Epithelial cell of esophagus (primary cell): ENCODE measurements around the gene MBD3.

Experiments
- DNase-seq: peaks from one replicate; pipeline ENCODE4 v3.0.0; 2010; ENCODE audit warnings: low read depth
- H3K4me3 ChIP-seq: 2 replicates; pipeline ENCODE4 v1.5.1; 2011; ENCODE audit warnings: mild to moderate bottlenecking, low read length, control low read depth
- CTCF ChIP-seq: IDR thresholded peaks from 2 replicates; pipeline ENCODE4 v1.5.1; 2011; ENCODE audit warnings: low read depth, mild to moderate bottlenecking, low read length, control low read depth, inconsistent platforms; ENCODE audit not compliant: insufficient read depth; ENCODE audit errors: missing control alignments

The MBD3 gene

GRCh38 chr19:1613808-1614570 lies 21.3 kb upstream of the MBD3 start:
- no peak overlapping the region for H3K4me3 ChIP-seq
- DNase-seq = no peak
- no peak for TF ChIP-seq CTCF

- no peak overlapping the region for H3K4me3 ChIP-seq
- DNase-seq = no peak
- no peak for TF ChIP-seq CTCF
These were observed 20.5 kb upstream of the MBD3 start for GRCh38 chr19:1613146-1613545.

GRCh38 chr19:1612114-1613086 lies 19.7 kb upstream of the MBD3 start:
- no peak for DNase-seq
- no peak overlapping the region for H3K4me3 ChIP-seq
- TF ChIP-seq CTCF = no peak

- H3K4me3 ChIP-seq = no peak overlapping the region
- no peak for DNase-seq
- no peak for TF ChIP-seq CTCF
These were observed 18.7 kb upstream of the MBD3 start for GRCh38 chr19:1611353-1611752.

GRCh38 chr19:1610579-1610978 lies 17.9 kb upstream of the MBD3 start:
- DNase-seq = no peak
- no peak overlapping the region for H3K4me3 ChIP-seq
- no peak for TF ChIP-seq CTCF

- no peak for TF ChIP-seq CTCF
- DNase-seq = no peak
- no peak overlapping the region for H3K4me3 ChIP-seq
These were observed 17.2 kb upstream of the MBD3 start for GRCh38 chr19:1609680-1610474.
